VCaP (cell line): ENCODE measurements around the gene TUBB2B.
A peak's percentile ranks its signal among the peaks of the same experiment; 100 is the strongest.

Source experiments
- H3K27ac ChIP-seq: fragments of 450-650 bp; 2 replicates; pipeline ENCODE4 v1.5.1; 2017
- TF ChIP-seq, protein P1 (sequence below): fragments of 450-650 bp; conservative IDR thresholded peaks from 2 replicates; pipeline ENCODE4 v1.5.1; 2017; ENCODE audit warnings: mild to moderate bottlenecking, moderate library complexity

TUBB2B gene

DNA sequence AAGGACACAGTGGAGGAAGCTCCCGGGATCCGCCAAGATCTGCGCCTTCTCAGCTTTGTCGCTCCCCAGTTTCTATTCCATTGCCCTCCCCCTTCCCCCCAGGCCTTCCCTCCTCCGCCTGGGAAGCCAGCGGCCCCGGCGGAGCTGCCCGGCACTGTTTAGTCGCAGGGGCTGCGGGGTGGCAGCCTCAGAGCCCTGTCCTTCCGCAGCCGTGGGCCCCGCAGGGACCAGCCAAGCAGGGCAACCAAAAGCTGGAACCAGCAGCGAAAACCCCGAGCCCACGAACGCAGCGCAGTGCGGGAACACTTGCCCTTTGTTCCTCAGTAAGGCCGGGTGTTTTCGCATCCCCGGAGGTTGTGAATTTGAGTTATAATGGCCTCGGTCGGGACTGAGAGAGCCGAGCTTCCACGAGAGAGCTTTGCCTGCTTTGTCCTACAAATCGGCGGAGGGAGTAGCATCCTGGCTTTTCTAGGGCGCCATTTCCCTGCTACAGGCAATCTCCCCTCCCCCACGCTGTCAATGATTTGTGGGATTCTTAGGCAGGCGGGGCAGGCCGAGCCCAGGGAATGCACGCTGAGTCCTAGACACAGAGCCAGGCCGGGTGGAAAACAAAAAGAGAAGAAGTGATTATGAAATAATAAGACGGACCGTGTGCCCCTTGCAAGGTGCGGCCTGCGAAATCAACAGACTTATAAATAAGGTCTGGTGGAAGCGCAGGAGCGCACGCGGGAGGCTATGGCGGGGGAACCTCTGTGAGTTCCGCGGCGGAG is 4.0 kb upstream of the TUBB2B start:
- H3K27ac ChIP-seq = no peak overlapping the region
- TF ChIP-seq, protein P1, sequence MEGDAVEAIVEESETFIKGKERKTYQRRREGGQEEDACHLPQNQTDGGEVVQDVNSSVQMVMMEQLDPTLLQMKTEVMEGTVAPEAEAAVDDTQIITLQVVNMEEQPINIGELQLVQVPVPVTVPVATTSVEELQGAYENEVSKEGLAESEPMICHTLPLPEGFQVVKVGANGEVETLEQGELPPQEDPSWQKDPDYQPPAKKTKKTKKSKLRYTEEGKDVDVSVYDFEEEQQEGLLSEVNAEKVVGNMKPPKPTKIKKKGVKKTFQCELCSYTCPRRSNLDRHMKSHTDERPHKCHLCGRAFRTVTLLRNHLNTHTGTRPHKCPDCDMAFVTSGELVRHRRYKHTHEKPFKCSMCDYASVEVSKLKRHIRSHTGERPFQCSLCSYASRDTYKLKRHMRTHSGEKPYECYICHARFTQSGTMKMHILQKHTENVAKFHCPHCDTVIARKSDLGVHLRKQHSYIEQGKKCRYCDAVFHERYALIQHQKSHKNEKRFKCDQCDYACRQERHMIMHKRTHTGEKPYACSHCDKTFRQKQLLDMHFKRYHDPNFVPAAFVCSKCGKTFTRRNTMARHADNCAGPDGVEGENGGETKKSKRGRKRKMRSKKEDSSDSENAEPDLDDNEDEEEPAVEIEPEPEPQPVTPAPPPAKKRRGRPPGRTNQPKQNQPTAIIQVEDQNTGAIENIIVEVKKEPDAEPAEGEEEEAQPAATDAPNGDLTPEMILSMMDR = no peak

DNA sequence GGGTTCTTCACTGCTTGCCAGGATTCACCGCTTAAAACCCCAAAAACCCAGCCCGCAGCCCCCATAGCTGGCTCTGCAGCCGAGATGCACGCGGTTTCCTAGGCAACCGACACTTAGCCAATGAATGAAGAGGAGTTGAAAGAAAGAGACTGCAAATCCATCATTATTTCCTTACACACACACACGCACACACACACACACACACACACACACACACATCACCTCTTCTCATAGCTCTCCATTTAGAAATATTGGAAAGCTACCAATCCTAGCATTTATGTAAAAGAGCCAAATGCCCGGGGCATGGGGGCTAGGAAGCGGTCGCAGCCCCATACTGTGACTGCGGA is 3.4 kb upstream of the TUBB2B start:
- TF ChIP-seq, protein P1 = no peak
- H3K27ac ChIP-seq = no peak overlapping the region

DNA sequence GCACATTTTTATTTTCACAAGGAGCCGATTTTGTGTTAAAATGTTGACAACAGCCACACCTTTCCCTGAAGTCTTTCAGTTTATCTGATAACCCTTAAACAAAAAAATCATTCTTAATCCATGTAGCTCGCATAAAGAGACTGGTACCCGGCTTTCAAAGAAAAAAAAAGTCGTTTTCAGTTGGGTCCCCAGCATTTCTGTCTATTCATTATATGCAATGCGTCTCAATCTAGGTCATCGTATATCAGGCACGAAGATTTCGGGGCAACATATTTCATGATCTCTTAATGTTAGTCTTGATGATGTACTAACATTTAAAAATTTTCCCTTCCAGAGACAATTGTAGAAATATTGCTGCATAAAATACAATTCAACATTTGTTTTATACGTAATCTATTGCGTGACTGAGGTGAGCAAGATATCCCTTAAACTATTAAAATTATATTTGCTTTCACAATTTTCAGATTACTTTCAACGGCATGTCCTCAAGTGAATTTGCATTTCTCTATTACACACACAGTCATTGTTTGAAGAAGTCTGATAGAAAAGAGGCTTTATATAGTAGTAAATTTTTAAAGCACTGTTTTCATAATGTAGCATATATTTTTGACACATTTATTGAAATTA is 2.9 kb upstream of the TUBB2B start:
- TF ChIP-seq, protein P1 = no peak
- no peak overlapping the region for H3K27ac ChIP-seq

DNA sequence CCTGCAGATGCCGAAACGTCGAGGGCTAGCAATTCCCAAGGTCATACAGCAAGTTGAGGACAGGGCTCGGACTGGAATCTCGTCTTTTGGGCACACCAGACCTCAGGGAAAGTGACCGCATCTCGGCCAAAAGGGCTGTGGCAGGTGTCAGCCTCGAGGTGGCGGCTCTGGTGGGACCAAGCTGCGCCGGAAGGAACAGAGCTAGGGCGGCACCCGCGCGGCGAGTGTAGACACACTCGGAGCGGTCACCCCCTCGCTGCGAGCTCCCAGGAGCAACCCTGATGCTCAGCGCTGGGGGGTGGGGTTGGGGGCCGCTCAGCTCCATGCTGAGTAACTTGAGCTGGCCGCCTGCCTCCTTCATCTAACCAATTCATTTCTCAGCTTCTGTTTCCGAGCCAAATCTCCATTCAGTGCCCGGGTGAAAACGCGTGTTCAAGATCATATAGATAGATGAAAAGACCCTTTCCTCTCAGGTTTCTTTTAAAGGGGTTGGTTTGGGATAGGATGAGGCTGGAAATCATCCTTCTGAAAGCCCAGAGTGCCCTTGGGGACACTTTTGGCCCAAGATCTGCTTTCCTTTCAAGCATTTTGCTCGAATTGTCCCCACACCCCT is 2.2 kb upstream of the TUBB2B start:
- H3K27ac ChIP-seq = no peak overlapping the region
- TF ChIP-seq, protein P1 = no peak

DNA sequence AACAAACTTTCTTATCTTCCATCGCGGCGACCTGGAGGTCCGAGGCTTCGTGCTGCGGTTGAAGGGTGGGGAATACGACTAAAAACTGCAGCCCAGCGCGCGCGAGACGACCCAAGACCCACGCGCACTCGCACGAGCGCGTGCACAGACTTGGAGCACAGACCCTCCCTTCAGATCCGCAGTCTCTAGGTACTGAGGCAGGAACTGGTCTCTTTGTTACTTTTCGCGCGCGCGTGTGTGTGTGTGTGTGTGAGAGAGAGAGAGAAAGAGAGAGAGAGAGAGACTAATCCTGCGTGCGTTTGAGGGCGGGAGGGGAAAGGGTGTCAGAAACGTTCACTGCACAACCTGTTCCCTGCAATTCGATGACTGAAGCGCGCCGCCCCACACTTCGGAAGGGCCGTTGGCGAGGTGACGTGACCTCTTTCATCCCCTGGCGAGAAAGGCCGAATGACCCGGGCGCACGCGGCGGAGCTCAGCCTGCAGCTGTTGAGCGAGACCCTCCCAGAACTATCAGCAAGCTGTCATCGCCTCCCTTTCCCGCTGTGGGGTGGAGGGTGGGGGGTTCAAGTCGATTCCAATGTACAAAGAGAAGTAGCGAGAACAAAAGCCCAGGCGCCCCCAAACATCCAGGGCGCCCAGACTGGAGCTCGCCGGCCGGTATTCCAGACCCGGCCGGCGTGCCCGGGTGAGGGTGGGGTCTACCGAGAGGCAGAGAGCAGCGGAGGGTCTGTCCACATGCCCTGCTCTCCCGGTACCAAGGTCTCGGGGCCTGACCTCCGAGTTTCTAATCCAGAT is 1.5 kb upstream of the TUBB2B start:
- H3K27ac ChIP-seq = no peak overlapping the region
- TF ChIP-seq, protein P1 = no peak

DNA sequence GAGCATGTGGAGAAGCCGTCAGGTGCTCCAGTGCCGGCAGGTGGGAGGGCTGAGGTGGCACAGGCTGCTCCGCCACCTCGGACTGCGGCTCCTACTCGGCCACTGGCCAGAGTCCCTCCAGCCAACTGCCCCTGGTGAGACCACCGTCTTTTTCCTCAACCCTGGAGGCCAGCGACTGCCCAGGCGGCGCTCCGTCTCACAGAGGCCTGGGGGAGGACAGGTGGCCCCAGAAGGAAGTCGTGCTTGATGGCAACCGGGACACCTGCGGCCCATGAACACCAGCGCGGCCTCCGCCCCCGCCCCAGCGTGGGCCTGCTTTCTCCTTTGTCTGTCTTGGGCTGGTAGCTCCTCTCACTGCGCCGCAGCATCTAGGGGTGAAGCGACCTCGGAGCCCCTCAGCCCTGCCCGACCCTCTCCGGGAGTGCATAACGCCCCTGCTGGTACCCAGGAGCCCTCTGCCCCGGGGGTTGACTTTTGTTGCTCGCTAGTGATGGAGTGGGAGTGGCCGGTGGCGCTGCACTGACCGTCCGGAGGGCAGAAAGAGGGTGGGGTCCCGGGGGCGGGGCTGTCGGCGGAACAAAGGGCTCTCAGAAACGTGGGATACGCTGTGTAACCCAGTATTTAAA is 706 bp upstream of the TUBB2B start:
- TF ChIP-seq, protein P1 = no peak
- H3K27ac ChIP-seq = peak overlapping the region; percentile 38; the same call in 1 of the 2 replicates
